Measurements from ENCODE around the gene NRAP.

NRAP gene

GRCh38 chr10:113663908-113664307, at the start of gene NRAP:
TSS of gene NRAP (minus strand) at chr10:113664041. CDS start at chr10:113663882, 159 bp downstream.
- DNase-seq (ENCODE audit: low spot score), result no peak

GRCh38 chr10:113713640-113713982, 49.8 kb upstream of the NRAP start:
- no peak for DNase-seq (ENCODE audit: low spot score)

- DNase-seq (ENCODE audit: low spot score), result no peak
Observed at GRCh38 chr10:113712755-113713639, 49.2 kb upstream of the NRAP start.

GRCh38 chr10:113712024-113712423, 48.2 kb upstream of the NRAP start:
- no peak for DNase-seq (ENCODE audit: low spot score)

GRCh38 chr10:113711142-113711541, 47.3 kb upstream of the NRAP start:
- DNase-seq (ENCODE audit: low spot score), result no peak

GRCh38 chr10:113709221-113709838, 45.5 kb upstream of the NRAP start:
- no peak for DNase-seq (ENCODE audit: low spot score)

GRCh38 chr10:113708640-113709039, 44.8 kb upstream of the NRAP start:
- no peak for DNase-seq (ENCODE audit: low spot score)

GRCh38 chr10:113706623-113707022, 42.8 kb upstream of the NRAP start:
- no peak for DNase-seq (ENCODE audit: low spot score)

- no peak for DNase-seq (ENCODE audit: low spot score)
Observed at GRCh38 chr10:113705344-113705652, 41.5 kb upstream of the NRAP start.

- DNase-seq (ENCODE audit: low spot score), result peak; percentile 11
Observed at GRCh38 chr10:113704637-113705343, 40.9 kb upstream of the NRAP start.

GRCh38 chr10:113697595-113697994, 33.8 kb upstream of the NRAP start:
- no peak for DNase-seq (ENCODE audit: low spot score)

- DNase-seq (ENCODE audit: low spot score), result no peak
Observed at GRCh38 chr10:113695691-113696090, 31.9 kb upstream of the NRAP start.

- no peak for DNase-seq (ENCODE audit: low spot score)
Observed at GRCh38 chr10:113693348-113693747, 29.5 kb upstream of the NRAP start.

- no peak for DNase-seq (ENCODE audit: low spot score)
Observed at GRCh38 chr10:113692271-113692670, 28.4 kb upstream of the NRAP start.

GRCh38 chr10:113691381-113691780, 27.5 kb upstream of the NRAP start:
- DNase-seq (ENCODE audit: low spot score), result no peak

- no peak for DNase-seq (ENCODE audit: low spot score)
Observed at GRCh38 chr10:113690749-113691148, 26.9 kb upstream of the NRAP start.

GRCh38 chr10:113689574-113689973, 25.7 kb upstream of the NRAP start:
- DNase-seq (ENCODE audit: low spot score), result no peak

GRCh38 chr10:113689057-113689456, 25.2 kb upstream of the NRAP start:
- no peak for DNase-seq (ENCODE audit: low spot score)

GRCh38 chr10:113687037-113687436, 23.2 kb upstream of the NRAP start:
- DNase-seq (ENCODE audit: low spot score), result no peak

GRCh38 chr10:113686028-113686427, 22.2 kb upstream of the NRAP start:
- no peak for DNase-seq (ENCODE audit: low spot score)

- DNase-seq (ENCODE audit: low spot score), result no peak
Observed at GRCh38 chr10:113683300-113683699, 19.5 kb upstream of the NRAP start.

GRCh38 chr10:113681533-113682470, 18.0 kb upstream of the NRAP start:
- DNase-seq (ENCODE audit: low spot score), result no peak
